Astrocyte of the cerebellum (primary cell): Measurements from ENCODE around the gene RIPK4.
A peak's percentile ranks its signal among the peaks of the same experiment; 100 is the strongest.

ENCODE experiments used
- DNase-seq: peaks from one replicate; pipeline ENCODE4 v3.0.0-alpha.2; 2011; ENCODE audit warnings: low read depth
- H3K4me3 ChIP-seq: 2 replicates; pipeline ENCODE4 v1.5.1; 2011; ENCODE audit warnings: mild to moderate bottlenecking, low read depth, low read length, moderate library complexity
- CTCF ChIP-seq: IDR thresholded peaks from 2 replicates; pipeline ENCODE4 v1.5.1; 2012; ENCODE audit warnings: low read length, low read depth, moderate library complexity, mild to moderate bottlenecking; ENCODE audit errors: missing control alignments
- in situ Hi-C: cut with HindIII; loops from 2 replicates; pipeline ENCODE4 v1.10.0; 2017; ENCODE audit warnings: low sequenced_read_pairs

Gene RIPK4

GRCh38 chr21:41731081-41731480, 35.8 kb downstream of the RIPK4 start:
- no peak for DNase-seq
- H3K4me3 ChIP-seq = no peak overlapping the region
- in situ Hi-C loops = loop anchor here (5.0 kb wide), 2 partner anchors 36 to 59 kb away; partner anchors contain the start of gene RIPK4
- TF ChIP-seq CTCF = no peak

- H3K4me3 ChIP-seq = no peak overlapping the region
- DNase-seq = no peak
- no peak for TF ChIP-seq CTCF
- in situ Hi-C loops = loop anchor here (5.0 kb wide), 2 partner anchors 37 to 58 kb away; partner anchors contain the start of gene RIPK4
Observed at GRCh38 chr21:41730367-41730765, 36.5 kb downstream of the RIPK4 start.

- TF ChIP-seq CTCF = no peak
- in situ Hi-C loops = loop anchor here (5.0 kb wide), 2 partner anchors 37 to 58 kb away; partner anchors contain the start of gene RIPK4
- no peak overlapping the region for H3K4me3 ChIP-seq
- no peak for DNase-seq
Observed at GRCh38 chr21:41729701-41730366, 37.0 kb downstream of the RIPK4 start.

GRCh38 chr21:41727784-41728763, 38.8 kb downstream of the RIPK4 start:
- in situ Hi-C loops = no loop called here
- no peak for DNase-seq
- H3K4me3 ChIP-seq = no peak overlapping the region
- TF ChIP-seq CTCF = no peak

- peak; percentile 31 for DNase-seq
- in situ Hi-C loops = no loop called here
- TF ChIP-seq CTCF = no peak
- no peak overlapping the region for H3K4me3 ChIP-seq
Observed at GRCh38 chr21:41726970-41727783, 39.7 kb downstream of the RIPK4 start.

GRCh38 chr21:41726630-41726969, 40.3 kb downstream of the RIPK4 start:
- no peak for TF ChIP-seq CTCF
- H3K4me3 ChIP-seq = no peak overlapping the region
- in situ Hi-C loops = no loop called here
- no peak for DNase-seq
